SU-DHL-6 (cell line): ENCODE results near the gene TAF10.

Source experiments
- H2AFZ ChIP-seq: fragments of 200-600 bp; sonication (generic); 2 replicates; pipeline ENCODE4 v1.6.1; 2014; ENCODE audit warnings: low read depth, mild to moderate bottlenecking, moderate library complexity, mixed read lengths, antibody characterized with exemption, low read length; ENCODE audit not compliant: severe bottlenecking
- H3F3A ChIP-seq: fragments of 200-600 bp; shearing (Covaris generic); 2 replicates; pipeline ENCODE4 v1.6.0; 2016; ENCODE audit warnings: antibody characterized with exemption, mild to moderate bottlenecking; ENCODE audit not compliant: insufficient read depth
- H3K27ac ChIP-seq: fragments of 200-600 bp; sonication (generic); 2 replicates; pipeline ENCODE4 v1.5.1; 2016; ENCODE audit warnings: low read depth, mild to moderate bottlenecking, low read length, moderate library complexity, mixed read lengths
- H3K27me3 ChIP-seq: fragments of 200-600 bp; sonication (generic), shearing (Covaris generic); 2 replicates; pipeline ENCODE4 v1.6.0; 2014; ENCODE audit warnings: mild to moderate bottlenecking, low read length
- H3K36me3 ChIP-seq: fragments of 200-600 bp; sonication (generic); 2 replicates; pipeline ENCODE4 v1.6.1; 2014; ENCODE audit warnings: mild to moderate bottlenecking, low read length, mixed read lengths
- H3K4me2 ChIP-seq: fragments of 300-600, 200-600 bp; shearing (Covaris generic), sonication (generic); 2 replicates; pipeline ENCODE4 v1.6.0; 2014; ENCODE audit warnings: low read length, low read depth, mild to moderate bottlenecking; ENCODE audit not compliant: poor library complexity, severe bottlenecking
- H3K4me3 ChIP-seq: fragments of 200-600 bp; sonication (generic); 2 replicates; pipeline ENCODE4 v1.5.1; 2014; ENCODE audit warnings: antibody characterized with exemption, low read length, mild to moderate bottlenecking, mixed read lengths; ENCODE audit not compliant: insufficient read depth, poor library complexity, severe bottlenecking
- H3K79me2 ChIP-seq: fragments of 200-600 bp; sonication (generic); 2 replicates; pipeline ENCODE4 v1.6.1; 2014; ENCODE audit warnings: mild to moderate bottlenecking, low read length, moderate library complexity; ENCODE audit not compliant: insufficient read depth
- H3K9ac ChIP-seq: fragments of 200-600 bp; sonication (generic); 2 replicates; pipeline ENCODE4 v1.7.0; 2014; ENCODE audit warnings: mild to moderate bottlenecking, low read length
- H3K9me2 ChIP-seq: fragments of 200-600 bp; sonication (generic); replicated peaks from 2 replicates; pipeline ENCODE4 v1.6.1; 2014; ENCODE audit warnings: low read length; ENCODE audit not compliant: insufficient read depth
- H3K9me3 ChIP-seq: fragments of 200-600 bp; sonication (generic); 2 replicates; pipeline ENCODE4 v1.6.1; 2014; ENCODE audit warnings: low read length, mixed read lengths; ENCODE audit not compliant: insufficient read depth
- H4K20me1 ChIP-seq: fragments of 200-600 bp; sonication (generic); 2 replicates; pipeline ENCODE4 v1.6.1; 2014; ENCODE audit warnings: low read depth, mild to moderate bottlenecking, antibody characterized with exemption, low read length, moderate library complexity, mixed read lengths
- CTCF ChIP-seq: fragments of 200-600 bp; sonication (generic); IDR thresholded peaks from one replicate; pipeline ENCODE4 v1.5.1; 2017; ENCODE audit warnings: antibody characterized with exemption, mild to moderate bottlenecking, low read length, moderate library complexity; ENCODE audit not compliant: insufficient read depth, poor library complexity, severe bottlenecking
- EZH2phosphoT487 ChIP-seq: fragments of 200-600 bp; sonication (generic), shearing (Covaris generic); conservative IDR thresholded peaks from 2 replicates; pipeline ENCODE4 v1.6.1; 2018; ENCODE audit warnings: mild to moderate bottlenecking, antibody characterized with exemption, low read length, moderate library complexity, mixed read lengths

Gene TAF10

GRCh38 chr11:6653656-6654055, 41.6 kb upstream of the TAF10 start:
- no peak overlapping the region for H3K4me3 ChIP-seq
- TF ChIP-seq EZH2phosphoT487 (no peak), CTCF (no peak)
- no peak overlapping the region for H2AFZ ChIP-seq
- H3K27ac ChIP-seq: no peak overlapping the region
- no peak overlapping the region for H3K9ac ChIP-seq
- H4K20me1 ChIP-seq: no peaks in the 10 kb centered on the region
- H3K9me3 ChIP-seq: no peaks in the 10 kb centered on the region
- H3K4me2 ChIP-seq: no peak overlapping the region
- no peaks in the 10 kb centered on the region for H3K36me3 ChIP-seq
- H3K27me3 ChIP-seq: no peaks in the 10 kb centered on the region
- no peaks in the 10 kb centered on the region for H3K79me2 ChIP-seq
- no peaks in the 10 kb centered on the region for H3F3A ChIP-seq
- H3K9me2 ChIP-seq: no peaks in the 10 kb centered on the region

DNA sequence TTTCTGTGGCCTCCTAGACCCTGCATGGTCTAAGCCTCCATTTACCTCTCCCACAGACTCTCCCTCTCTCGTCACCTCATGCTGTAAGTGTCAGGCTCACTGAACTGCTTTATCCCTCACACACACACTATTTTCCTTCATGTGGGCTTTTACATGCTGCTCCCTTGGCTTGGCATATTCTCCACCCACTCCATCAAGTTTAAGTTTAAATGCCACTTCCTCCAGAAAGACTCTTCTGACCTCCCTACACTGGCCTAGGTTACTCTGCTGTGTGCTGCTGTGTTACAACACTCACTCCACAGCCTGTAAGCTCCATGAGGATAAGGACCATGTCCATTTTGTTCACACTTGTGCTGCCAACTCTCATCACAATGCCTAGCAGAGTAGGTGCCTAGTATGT, 41.1 kb upstream of the TAF10 start:
- Histone ChIP-seq H3K27me3 (no peaks in the 10 kb centered on the region), H3F3A (no peaks in the 10 kb centered on the region), H3K9ac (no peak overlapping the region), H3K36me3 (no peaks in the 10 kb centered on the region), H3K9me2 (no peaks in the 10 kb centered on the region), H3K9me3 (no peaks in the 10 kb centered on the region), H3K79me2 (no peaks in the 10 kb centered on the region), H2AFZ (no peak overlapping the region), H3K4me3 (no peak overlapping the region), H3K4me2 (no peak overlapping the region), H4K20me1 (no peaks in the 10 kb centered on the region), H3K27ac (no peak overlapping the region)
- TF ChIP-seq CTCF (no peak), EZH2phosphoT487 (no peak)

- no peak overlapping the region for H3K27ac ChIP-seq
- H3K79me2 ChIP-seq: no peaks in the 10 kb centered on the region
- no peak overlapping the region for H2AFZ ChIP-seq
- no peaks in the 10 kb centered on the region for H3K9me2 ChIP-seq
- H3K9ac ChIP-seq: no peak overlapping the region
- TF ChIP-seq CTCF (no peak), EZH2phosphoT487 (no peak)
- no peaks in the 10 kb centered on the region for H3F3A ChIP-seq
- no peaks in the 10 kb centered on the region for H4K20me1 ChIP-seq
- no peak overlapping the region for H3K4me2 ChIP-seq
- H3K36me3 ChIP-seq: no peaks in the 10 kb centered on the region
- no peaks in the 10 kb centered on the region for H3K27me3 ChIP-seq
- no peaks in the 10 kb centered on the region for H3K9me3 ChIP-seq
- no peak overlapping the region for H3K4me3 ChIP-seq
Observed at GRCh38 chr11:6652182-6652581, 40.2 kb upstream of the TAF10 start.

- Histone ChIP-seq H4K20me1 (no peaks in the 10 kb centered on the region), H3F3A (no peaks in the 10 kb centered on the region), H3K27me3 (no peaks in the 10 kb centered on the region), H3K4me3 (no peak overlapping the region), H3K27ac (no peak overlapping the region), H3K9ac (no peak overlapping the region), H3K36me3 (no peaks in the 10 kb centered on the region), H3K9me3 (no peaks in the 10 kb centered on the region), H3K4me2 (no peak overlapping the region), H3K9me2 (no peaks in the 10 kb centered on the region), H2AFZ (no peak overlapping the region), H3K79me2 (no peaks in the 10 kb centered on the region)
- TF ChIP-seq CTCF (no peak), EZH2phosphoT487 (no peak)
Observed at GRCh38 chr11:6650980-6651379, 39.0 kb upstream of the TAF10 start.
